ENCODE data around the gene EFNA2.

GRCh38 chr19:1264801-1265614 is 20.7 kb upstream of the EFNA2 start:
- TF ChIP-seq CSDC2 (CRISPR knock-in tag; IDR thresholded peaks at IDR 0.05) = no peak
- TF ChIP-seq TOX (CRISPR knock-in tag; IDR thresholded peaks at IDR 0.05; ENCODE audit: borderline replicate concordance) = no peak
- TF ChIP-seq ZFP30 (CRISPR knock-in tag; IDR thresholded peaks at IDR 0.05) = no peak
- TF ChIP-seq RARB (CRISPR knock-in tag; IDR thresholded peaks at IDR 0.05) = no peak
- TF ChIP-seq PPARA (CRISPR knock-in tag; IDR thresholded peaks at IDR 0.05; ENCODE audit: borderline replicate concordance) = no peak
